ENCODE data around the gene LTK.

DNA sequence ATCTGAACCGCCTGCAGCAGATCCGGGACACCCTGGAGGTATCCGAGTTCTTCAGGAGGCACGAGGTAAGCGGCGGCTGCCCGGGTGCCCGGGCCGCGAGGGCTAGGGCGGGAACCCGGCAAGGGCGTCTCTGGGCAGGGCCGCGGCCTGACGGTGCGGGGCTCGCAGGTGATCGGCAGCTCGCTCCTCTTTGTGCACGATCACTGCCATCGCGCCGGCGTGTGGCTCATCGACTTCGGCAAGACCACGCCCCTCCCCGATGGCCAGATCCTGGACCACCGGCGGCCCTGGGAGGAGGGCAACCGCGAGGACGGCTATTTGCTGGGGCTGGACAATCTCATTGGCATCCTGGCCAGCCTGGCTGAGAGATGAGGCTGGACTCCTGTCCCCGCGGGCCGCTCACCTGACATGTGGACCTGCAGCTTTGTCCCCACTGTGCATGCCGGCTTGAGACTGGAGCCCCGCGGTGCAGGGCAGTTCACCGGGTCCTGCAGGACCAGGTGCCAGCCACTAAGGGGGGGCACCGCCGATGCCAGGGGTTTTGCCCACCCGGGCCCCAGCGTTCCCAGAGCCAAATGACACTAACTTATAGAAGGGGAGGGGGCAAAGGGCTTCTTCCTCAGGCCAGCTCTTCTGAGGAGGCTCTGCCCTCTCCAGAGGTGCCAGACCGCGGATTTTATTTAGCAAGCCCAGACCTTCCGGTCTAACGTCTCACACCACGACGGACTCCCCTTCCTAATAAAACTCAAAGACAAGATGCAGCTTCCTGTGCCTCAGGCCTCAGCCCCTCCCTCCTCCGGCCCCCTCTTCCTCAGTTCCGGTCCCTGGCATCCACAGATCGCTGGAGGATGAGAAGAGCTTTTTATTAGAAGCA is 10.6 kb downstream of the LTK start:
- TF ChIP-seq, protein P1, sequence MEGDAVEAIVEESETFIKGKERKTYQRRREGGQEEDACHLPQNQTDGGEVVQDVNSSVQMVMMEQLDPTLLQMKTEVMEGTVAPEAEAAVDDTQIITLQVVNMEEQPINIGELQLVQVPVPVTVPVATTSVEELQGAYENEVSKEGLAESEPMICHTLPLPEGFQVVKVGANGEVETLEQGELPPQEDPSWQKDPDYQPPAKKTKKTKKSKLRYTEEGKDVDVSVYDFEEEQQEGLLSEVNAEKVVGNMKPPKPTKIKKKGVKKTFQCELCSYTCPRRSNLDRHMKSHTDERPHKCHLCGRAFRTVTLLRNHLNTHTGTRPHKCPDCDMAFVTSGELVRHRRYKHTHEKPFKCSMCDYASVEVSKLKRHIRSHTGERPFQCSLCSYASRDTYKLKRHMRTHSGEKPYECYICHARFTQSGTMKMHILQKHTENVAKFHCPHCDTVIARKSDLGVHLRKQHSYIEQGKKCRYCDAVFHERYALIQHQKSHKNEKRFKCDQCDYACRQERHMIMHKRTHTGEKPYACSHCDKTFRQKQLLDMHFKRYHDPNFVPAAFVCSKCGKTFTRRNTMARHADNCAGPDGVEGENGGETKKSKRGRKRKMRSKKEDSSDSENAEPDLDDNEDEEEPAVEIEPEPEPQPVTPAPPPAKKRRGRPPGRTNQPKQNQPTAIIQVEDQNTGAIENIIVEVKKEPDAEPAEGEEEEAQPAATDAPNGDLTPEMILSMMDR (IDR thresholded peaks at IDR 0.05; ENCODE audit: low read depth, low read length, poor library complexity, severe bottlenecking): no peak
- TF ChIP-seq EZH2phosphoT487 (IDR thresholded peaks at IDR 0.05; ENCODE audit: borderline replicate concordance, low read length): no peak
